Vagina (tissue), 2 donors: ENCODE measurements around the gene CAPN13.

ENCODE experiments used
- POLR2A ChIP-seq, 2 donors: fragments of 450-650 bp; IDR thresholded peaks; one replicate each; pipeline ENCODE4 v1.6.1; 2017; ENCODE audit warnings: antibody characterized with exemption in 2 of 2, mild to moderate bottlenecking in 2 of 2, moderate library complexity in 2 of 2
- POLR2AphosphoS5 ChIP-seq, 2 donors: sonication (generic); formaldehyde crosslinking; IDR thresholded peaks; one replicate each; pipeline ENCODE4 v1.9.0; 2017; ENCODE audit warnings: antibody characterized with exemption in 2 of 2, mild to moderate bottlenecking in 2 of 2, low read depth in 1 of 2; ENCODE audit not compliant: insufficient read depth in 1 of 2
- TF ChIP-seq, protein P1 (sequence below), 3 experiments: fragments of 450-650 bp in 2 of 3; fragments of 200-600 bp in 1 of 3; sonication (generic) in 1 of 3; IDR thresholded peaks; one replicate each; pipeline ENCODE4 v1.5.1; 2017 to 2019; ENCODE audit warnings: antibody characterized with exemption in 3 of 3, mild to moderate bottlenecking in 2 of 3, moderate library complexity in 2 of 3

DNA sequence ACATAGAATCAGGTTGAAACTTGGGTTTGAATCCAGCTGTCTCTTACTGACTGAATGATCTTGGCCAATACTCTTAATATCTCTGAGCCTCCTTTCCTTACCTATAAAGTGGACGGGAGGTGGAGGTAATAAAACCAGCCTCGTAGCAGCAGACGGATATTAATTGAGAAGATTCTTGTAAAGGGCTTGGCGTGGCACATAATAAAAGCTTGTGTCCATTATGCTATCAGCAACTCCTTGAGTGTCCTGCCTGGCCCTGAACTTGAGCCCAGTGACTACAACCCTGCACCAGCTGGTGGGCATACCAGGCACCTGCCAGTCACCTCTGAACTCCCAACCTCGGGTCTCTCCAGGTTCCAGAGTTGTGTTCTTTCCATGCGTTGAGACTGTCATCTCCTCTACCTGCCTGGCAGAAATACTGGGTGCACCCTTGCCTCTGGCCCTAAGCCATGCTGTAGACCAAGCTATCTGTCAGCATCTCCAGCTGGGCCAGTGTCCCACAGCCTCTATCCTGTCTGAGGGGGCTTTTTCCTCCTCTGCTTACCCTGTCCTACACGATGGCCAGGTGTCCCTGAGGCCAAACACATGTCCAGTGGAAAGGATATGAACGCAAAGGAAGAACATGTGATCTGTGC is 9.7 kb downstream of the CAPN13 start:
- TF ChIP-seq, protein P1, sequence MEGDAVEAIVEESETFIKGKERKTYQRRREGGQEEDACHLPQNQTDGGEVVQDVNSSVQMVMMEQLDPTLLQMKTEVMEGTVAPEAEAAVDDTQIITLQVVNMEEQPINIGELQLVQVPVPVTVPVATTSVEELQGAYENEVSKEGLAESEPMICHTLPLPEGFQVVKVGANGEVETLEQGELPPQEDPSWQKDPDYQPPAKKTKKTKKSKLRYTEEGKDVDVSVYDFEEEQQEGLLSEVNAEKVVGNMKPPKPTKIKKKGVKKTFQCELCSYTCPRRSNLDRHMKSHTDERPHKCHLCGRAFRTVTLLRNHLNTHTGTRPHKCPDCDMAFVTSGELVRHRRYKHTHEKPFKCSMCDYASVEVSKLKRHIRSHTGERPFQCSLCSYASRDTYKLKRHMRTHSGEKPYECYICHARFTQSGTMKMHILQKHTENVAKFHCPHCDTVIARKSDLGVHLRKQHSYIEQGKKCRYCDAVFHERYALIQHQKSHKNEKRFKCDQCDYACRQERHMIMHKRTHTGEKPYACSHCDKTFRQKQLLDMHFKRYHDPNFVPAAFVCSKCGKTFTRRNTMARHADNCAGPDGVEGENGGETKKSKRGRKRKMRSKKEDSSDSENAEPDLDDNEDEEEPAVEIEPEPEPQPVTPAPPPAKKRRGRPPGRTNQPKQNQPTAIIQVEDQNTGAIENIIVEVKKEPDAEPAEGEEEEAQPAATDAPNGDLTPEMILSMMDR (IDR thresholded peaks at IDR 0.05) = no peak
- TF ChIP-seq POLR2AphosphoS5 (IDR thresholded peaks at IDR 0.05; ENCODE audit: insufficient read depth in 1 of 2, low read depth in 1 of 2) = no peak
- TF ChIP-seq POLR2A (IDR thresholded peaks at IDR 0.05) = no peak
